HG02981 (cell line): Measurements from ENCODE around the gene CD274.
"Not testable (repeated sequence)": the region's sequence is repeated elsewhere in the genome, so short reads cannot be mapped to it uniquely, and the experiment has no call there.

Experiments used
- ATAC-seq: cut with Tn5 transposase; IDR thresholded peaks from one replicate; pipeline ENCODE4 v1.9.1; 2021; ENCODE audit warnings: mild to moderate bottlenecking, moderate library complexity; ENCODE audit not compliant: unreplicated experiment

CD274 gene

GRCh38 chr9:5450359-5451091 lies at the start of gene CD274:
Gene CD274 (plus strand): TSS chr9:5450542. CDS start chr9:5456114, 5,572 bp downstream.
- peak; percentile 61 for ATAC-seq

DNA sequence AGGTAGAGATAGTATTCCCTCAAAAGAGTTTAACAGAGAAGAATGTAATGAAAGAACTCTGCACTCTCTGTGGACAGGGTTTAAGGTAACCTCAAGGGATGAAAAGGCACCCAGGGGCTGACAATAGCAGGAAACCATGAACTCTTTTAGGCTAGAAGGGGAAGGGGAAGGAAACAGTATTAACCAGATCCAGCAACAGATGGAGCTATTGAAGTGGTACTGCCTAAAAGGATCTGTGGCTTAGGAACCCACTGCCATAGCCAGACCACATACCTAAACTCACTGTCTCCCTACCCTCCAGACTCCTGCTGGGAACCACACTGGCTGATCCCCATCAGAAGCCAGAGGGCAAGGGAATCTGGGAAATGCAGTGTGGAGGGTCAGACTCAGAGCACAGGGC lies 48.1 kb upstream of the CD274 start:
- ATAC-seq: no peak

DNA sequence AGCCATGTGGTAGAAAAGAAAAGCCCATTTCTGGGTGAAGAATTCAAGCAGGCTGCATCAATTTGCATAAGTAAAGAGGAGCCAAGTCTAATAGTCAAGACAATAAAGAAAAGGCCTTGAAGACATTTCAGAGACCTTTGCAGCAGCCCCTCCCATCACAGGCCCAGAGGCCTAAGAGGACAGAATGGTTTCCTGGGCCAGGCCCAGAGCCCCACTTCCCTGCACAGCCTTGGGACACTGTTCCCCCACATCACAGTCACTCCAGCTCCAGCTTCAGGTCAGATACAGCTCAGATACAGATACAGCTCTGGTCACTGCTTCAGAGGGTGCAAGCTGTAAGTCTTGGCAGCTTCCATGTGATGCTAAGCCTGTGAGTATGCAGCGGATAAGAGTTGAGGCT lies 41.7 kb upstream of the CD274 start:
- ATAC-seq: no peak

- ATAC-seq: no peak
Measured at GRCh38 chr9:5416953-5417352, 33.4 kb upstream of the CD274 start.

GRCh38 chr9:5418481-5418880 lies 31.9 kb upstream of the CD274 start:
- no peak for ATAC-seq

DNA sequence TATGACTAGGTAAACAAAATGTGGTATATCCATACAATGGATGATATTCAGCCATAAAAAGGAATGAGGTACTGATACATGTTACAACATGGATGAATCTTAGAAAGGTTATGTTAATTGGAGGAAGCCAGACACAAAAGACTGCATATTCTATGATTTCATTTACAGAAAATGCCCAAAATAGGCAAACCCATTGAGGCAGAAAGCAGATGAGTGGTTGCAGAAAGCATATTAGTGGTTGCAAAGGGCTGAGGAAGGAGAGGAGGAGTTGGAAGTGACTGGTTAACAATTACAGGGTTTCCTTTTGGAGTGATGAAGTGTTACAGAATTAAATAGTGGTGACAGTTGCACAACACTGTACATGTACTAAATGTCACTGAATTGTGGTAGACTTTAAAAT lies 30.4 kb upstream of the CD274 start:
- no peak for ATAC-seq

GRCh38 chr9:5421163-5421562 lies 29.2 kb upstream of the CD274 start:
- no peak for ATAC-seq

GRCh38 chr9:5422276-5422675 lies 28.1 kb upstream of the CD274 start:
- ATAC-seq: no peak

GRCh38 chr9:5425006-5425628 lies 25.2 kb upstream of the CD274 start:
- ATAC-seq: no peak

DNA sequence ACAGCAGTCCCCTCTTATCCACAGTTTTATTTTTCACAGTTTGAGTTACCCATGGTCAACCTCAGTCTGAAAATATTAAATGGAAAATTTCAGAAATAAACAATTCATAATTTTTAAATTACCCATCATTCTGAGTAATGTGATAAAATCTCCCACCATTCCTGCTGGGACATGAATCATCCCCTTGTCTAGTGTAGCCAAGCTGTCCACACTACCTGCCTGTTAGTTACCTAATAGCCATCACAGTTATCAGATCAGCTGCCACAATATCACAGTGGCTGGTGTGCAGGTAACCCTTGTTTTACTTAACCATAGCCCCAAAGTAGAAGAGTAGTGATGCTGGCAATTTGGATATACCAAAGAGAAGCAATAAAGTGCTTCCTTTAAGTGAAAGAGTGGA lies 23.3 kb upstream of the CD274 start:
- ATAC-seq: no peak

- no peak for ATAC-seq
Measured at GRCh38 chr9:5428172-5428571, 22.2 kb upstream of the CD274 start.

- no peak for ATAC-seq
Measured at GRCh38 chr9:5428794-5429528, 21.4 kb upstream of the CD274 start.

DNA sequence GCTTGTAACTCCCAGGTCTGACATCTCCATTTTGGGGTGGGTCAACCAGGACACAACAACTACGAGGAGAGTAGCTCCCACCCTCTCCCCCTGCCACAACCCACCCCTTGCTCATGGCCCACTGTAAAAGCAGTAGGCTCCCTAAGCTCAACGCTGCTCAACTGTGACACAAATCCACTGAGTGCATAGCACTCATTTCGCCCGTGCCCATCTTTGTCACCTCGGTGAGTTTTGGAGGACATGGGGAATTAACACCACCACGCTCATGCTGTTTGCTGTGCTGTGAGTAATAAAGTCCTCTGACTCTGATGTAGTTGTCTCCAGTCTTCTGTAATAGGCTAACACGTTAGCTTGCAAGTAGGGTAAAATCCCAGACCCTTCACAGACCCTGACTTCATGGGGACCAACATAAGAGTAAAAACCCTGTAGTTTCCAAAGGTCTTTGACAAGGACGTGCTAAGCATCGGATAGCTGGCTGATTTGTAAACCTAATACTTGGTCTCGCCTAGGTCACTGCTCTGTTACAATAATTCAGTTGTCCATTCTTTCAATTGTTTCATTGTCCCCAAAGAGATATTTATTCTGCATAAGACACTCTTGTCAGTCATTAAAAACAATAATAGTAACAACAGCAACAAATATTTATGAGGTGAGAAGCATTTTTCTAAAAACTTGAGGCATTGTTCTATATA lies 20.3 kb upstream of the CD274 start:
- no peak for ATAC-seq

DNA sequence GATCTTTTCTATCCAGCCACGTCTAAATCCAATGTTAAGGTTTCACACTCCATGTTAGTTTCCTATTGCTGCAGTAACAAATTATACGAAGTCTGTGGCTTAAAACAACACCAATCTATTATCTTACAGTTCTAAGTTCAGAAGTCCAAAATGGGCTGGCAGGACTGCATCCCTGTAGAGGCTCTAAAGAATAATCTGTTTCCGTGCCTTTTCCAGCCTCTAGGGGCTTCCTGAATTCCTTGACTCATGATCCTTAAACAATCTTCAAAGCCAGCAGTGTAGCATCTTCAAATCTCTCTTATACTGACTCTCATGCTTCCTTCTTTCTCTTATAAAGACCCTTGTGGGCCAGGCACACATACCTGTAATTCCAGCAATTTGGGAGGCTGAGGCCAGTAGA lies 19.4 kb upstream of the CD274 start:
- ATAC-seq: no peak

DNA sequence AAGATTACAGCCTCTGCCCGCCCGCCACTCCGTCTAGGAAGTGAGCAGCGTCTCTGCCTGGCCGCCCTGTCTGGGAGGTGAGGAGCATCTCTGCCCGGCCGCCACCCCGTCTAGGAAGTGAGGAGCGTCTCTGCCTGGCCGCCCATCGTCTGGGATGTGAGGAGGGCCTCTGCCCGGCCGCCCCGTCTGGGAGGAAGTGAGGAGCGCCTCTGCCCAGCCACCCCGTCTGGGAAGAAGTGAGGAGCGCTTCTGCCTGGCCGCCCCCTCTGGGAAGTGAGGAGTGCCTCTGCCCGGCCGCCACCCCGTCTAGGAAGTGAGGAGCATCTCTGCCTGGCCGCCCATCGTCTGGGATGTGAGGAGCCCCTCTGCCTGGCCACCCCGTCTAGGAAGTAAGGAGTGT lies 17.5 kb upstream of the CD274 start:
- not testable (repeated sequence) for ATAC-seq

- not testable (repeated sequence) for ATAC-seq
Measured at GRCh38 chr9:5433328-5433727, 17.0 kb upstream of the CD274 start.

DNA sequence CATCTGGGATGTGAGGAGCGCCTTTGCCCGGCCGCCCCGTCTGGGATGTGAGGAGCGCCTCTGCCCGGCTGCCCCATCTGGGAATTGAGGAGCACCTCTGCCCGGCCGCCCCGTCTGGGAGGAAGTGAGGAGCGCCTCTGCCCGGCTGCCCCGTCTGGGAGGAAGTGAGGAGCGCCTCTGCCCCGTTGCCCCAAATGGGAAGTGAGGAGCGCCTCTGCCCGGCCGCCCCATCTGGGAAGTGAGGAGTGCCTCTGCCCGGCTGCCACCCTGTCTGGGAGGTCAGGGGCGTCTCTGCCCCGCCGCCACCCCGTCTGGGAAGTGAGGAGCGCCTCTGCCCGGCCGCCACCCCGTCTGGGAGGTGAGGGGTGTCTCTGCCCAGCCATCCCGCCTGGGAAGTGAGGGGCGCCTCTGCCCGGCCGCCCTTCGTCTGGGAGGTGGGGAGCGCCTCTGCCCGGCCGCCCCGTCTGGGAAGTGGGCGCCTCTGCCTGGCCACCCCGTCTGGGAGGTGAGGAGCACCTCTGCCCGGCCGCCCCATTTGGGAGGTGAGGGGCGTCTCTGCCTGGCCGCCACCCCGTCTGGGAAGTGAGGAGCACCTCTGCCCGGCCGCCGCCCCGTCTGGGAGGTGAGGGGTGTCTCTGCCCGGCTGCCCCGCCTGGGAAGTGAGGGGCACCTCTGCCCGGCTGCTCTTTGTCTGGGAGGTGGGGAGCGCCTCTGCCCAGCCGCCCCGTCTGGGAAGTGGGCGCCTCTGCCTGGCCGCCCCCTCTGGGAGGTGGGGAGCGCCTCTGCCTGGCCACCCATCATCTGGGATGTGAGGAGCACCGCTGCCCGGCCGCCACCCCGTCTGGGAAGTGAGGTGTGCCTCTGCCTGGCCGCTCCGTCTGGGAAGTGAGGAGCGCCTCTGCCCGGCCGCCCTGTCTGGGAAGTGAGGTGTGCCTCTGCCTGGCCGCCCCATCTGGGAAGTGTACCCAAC lies 16.2 kb upstream of the CD274 start:
- not testable (repeated sequence) for ATAC-seq

- ATAC-seq: no peak
Measured at GRCh38 chr9:5435912-5436311, 14.4 kb upstream of the CD274 start.

- no peak for ATAC-seq
Measured at GRCh38 chr9:5436441-5436840, 13.9 kb upstream of the CD274 start.
